Cerebellar cortex (tissue), 1 donor: Measurements from ENCODE around the gene CYTH4.

ENCODE experiments used
- DNase-seq: peaks from one replicate; pipeline ENCODE4 v3.0.0-alpha.2; 2015; ENCODE audit warnings: low spot score

Gene CYTH4

DNA sequence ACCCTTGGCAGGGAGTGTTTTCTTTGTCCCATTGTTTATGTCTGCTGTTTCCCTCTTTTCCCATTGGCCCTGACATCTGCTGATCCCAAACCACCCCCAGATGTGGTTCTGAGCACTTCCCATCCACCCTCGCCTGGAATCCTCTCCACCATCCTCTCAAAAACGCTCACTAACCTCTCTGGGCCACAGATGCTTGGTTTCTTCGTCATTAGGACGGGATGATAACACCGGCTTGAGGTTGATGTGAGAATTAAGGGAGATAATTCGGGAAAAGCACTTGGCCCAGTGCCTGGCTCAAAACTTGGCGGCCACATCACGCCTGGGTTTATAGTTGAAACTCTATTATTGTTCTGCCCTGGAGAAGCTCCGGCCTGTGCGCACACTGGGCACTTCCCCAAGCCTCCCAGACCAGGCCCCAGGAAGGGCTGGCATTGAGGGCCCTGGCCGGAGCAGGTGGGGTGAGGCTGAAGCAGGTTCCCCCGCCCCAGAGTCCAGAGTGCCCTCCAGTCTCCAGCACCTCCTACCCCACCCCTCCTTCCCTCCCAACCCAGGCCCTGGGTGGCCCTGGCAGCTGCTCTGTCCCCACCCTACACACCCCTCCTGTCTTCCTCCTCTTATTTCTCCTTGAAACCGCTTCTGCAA is 63.7 kb downstream of the CYTH4 start:
- DNase-seq = no peak

DNA sequence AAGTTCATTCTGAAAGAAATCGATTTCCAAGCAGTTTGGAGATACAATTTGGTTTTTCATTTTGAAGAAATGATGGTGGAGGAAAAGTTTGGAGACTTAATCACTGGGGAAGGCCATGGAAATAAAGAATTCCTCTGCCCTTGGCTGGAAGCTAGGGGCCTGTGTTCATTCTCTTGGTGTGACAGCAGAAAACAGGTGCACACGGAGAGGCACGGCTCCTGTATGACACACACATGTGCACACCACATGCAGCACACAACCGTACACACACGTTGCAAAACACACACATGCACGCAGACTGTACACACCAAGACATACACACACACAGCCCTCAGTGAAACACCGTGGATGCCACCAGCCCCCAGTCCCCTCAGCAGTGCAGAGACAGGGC is 64.2 kb downstream of the CYTH4 start:
- DNase-seq = no peak

DNA sequence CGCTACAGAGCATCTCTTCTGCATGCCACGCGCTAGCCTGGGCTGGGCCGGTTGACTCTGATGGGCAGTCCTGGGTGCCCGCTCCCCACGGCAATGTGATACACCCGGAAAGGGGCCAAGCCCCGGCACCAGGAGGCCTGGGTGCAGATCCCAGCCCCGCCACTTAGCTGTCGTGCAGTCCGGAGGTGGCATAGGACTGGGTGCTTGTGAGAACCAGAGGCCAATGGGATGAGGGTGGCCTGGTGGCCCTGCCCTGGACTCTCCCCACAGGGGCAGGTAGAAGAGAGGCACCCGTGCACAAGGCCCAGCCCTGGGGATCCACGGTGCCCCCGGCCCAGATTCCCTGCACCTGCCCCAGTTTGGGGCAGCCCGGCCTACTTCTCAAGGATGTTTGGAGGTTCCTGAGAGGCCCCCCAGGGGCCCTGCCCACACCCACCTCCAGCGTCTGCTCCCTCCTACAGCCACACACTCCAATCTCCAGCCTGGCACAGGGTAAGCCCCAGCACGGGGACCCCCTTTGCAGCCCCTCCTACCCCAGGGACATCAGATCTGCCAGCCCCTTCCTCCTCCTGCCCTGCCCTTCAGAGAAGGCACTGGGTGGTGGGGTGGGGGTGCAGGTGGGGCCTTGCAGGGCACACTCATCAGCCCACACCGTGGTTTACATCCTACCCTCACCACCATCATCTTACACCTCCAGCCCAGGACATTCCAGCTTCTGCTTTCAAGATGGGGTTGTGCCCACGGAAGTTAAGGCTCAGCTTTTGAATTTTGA is 66.9 kb downstream of the CYTH4 start:
- DNase-seq = no peak

DNA sequence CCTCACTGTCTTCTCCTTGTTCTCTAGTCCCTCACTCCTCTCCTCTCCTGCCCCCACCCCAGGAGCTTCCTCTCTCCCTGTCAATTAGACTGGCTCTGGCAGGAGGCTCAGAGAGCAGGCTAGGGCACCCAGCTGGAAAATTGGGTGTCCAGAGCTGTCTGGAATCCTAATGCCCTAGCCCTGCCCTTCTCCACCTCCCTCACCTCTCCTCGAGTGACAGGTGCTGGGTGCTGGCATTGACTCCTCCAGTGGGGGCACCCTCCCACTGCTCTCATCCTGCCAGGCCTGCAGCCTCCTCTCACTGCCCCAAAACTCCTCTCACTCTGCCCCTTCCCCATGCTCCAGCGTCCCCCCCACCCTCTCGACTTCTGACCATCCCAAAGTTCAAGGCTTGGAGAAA is 68.9 kb downstream of the CYTH4 start:
- no peak for DNase-seq

DNA sequence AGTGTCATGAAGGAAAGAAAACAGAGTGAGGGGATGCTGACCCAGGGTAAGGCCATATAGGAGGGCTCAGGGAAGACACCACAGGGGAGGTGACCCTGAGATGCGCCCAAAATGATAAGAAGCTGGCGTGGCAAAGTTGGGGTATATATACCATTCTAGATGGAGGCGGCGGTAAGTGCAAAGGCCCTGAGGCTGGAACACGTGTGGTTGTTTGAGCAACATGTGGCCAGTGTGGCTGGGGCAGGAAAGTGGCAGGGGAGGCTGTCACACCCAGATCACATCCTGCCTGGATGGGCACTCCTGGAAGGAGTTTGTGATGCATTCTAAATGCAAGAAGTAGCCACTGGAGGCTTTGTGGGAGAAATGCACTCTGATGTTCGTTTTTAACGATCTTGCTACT is 70.2 kb downstream of the CYTH4 start:
- no peak for DNase-seq

DNA sequence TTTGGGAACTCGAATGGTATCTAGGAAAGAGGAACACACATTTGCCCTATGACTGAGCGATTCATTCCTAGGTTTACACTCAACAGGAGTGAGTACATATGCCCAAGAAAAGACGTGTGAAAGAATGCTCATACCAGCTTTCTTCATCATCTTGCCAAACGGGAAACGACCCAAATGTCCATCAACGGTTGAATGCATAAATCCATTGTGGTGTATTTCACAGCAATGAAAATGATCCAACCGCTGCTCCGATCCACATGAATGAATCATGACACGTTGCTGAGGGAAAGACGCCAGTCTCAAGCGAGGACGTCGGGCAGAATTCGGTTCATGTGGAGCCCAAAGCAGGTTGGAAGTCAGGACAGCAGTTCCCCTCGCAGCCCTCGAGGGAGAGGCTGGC is 71.5 kb downstream of the CYTH4 start:
- no peak for DNase-seq

DNA sequence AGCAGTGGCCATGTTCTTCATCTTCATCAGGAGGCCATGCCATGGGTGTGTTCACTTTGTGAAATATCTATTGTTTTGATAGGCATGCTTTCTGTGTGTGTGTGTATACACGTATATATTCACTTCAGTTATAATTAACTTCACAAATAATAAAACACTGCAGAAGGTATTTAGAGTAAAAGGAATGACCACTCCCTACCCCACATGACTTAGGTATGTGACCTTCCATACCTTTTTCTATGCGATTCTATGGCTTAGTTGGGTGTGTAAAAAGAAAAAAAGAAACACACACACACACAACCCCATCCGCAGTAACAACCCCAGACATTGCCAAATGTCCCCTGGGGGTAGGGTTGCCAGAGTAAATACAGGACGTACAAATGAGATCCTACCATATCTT is 72.0 kb downstream of the CYTH4 start:
- DNase-seq = no peak

DNA sequence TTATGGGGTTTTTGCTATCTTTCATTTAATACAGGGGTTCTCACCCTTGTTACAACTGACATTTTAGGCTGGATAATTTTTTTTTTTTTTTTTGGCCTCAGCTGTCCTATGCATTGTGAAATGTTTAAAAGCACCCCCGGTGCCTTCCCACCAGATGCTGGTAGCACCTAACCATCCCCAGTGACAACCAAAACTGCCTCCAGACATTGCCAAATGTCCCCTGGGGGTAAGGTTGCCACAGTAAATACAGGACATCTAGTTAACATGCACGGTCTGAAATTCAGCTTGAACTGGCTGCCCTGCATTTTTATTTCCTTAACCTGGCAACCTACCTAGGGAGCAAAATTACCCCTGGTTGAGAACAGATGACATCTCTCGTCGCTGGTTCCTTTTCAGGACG is 72.4 kb downstream of the CYTH4 start:
- DNase-seq = no peak

DNA sequence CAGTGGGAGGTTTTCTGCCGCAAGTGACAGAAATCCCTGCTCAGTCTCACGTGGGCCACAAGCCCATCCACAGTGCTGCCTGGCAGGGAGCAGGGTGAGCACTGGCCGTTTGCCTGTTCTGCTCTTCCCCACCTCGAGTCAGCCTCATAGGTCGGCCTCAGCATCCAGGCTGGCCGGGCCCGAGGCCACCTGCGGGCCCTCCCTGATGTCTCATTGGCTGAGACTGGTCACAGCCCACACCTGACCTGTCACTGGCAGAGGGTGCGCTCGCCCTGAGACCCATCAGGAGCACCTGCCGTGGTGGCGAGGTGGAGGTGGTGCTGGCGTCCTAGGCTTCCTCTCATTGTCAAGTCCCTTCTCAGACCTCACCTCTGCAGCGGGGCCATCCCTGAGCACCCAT is 72.9 kb downstream of the CYTH4 start:
- DNase-seq = no peak

DNA sequence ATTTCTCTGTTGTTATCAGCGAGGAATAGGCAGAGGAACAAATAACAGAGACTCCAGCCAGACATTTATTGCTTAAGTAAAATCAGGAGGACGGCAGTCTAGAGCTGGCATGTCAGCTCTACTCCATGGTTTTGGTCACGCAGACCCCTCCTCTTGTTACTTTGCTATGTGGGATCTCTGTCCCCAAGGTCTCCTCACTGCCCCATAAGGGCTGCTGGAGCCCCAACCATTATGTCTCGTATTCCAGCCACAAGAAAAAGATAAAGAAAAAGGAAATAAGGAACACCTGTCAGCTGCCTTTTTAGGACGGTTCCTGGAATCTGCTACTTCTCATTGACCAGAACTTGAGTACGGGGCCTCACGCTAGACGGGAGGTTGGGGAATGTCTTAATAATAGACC is 74.6 kb downstream of the CYTH4 start:
- DNase-seq = no peak

DNA sequence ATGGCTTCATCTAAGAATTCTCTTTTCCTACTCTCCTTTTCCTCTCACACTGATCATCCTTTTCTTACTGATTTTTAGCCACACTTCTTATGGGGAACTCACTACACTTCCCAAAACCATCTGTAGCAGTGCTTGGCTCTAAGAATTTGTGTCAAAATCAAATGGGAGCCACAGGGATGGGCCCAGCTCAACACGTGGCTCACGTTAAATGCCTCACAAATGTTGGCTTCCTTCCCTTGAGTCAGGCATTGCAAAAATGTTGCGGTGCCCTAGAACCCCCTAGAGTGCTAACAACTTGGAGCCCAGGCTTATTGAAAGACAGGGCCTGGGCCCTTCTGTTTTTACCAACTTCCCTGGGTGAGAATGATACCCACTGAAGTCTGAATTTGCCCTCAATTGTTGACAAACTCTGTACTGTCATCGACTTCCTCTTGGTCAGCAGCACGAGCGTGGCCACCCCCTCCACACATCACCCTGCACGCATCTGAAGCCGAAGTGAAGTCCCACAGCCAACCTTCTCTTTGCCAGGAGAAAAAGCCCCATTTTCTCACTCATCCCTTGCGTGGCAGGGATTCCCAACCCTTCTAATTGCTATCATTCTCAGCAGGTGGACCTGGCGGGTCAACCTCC is 75.3 kb downstream of the CYTH4 start:
- DNase-seq = no peak

DNA sequence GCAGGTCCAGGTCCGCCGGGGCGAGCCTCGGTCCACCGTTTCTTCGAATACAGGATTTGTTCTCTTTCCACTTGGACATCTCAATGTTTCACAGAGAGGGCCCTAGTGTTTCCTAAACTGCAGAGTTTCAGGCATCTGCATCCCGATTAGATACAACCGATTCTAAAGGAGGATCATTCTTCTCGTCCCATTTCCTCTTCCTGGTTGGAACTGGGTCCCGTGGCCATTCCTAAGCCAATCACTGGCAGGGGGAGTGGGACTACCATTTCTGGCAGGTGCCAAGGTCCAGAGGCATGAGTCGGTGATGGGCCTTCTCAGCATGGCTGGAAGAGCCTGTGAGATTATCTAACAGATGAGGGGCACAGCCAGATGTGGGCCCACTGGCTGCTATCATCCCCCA is 76.1 kb downstream of the CYTH4 start:
- no peak for DNase-seq

DNA sequence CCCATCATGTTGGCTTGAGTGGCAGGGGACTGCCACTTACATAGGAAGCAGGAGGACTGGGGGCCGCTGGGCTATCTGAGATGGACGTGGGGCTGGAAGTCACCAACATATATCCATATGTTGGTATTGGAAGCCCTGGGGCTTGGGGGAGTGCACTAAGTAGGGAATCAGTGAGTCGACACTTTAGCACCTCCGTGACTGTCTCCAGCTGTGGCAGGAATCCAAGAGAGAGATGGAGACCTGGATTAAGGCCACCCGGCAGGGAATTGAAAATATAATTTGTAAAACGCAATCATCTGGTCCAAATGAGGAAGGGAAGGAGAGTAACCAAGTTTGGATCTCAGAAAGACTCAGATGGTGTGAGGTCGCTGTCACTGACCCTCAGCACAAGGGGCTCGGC is 76.6 kb downstream of the CYTH4 start:
- DNase-seq = no peak

DNA sequence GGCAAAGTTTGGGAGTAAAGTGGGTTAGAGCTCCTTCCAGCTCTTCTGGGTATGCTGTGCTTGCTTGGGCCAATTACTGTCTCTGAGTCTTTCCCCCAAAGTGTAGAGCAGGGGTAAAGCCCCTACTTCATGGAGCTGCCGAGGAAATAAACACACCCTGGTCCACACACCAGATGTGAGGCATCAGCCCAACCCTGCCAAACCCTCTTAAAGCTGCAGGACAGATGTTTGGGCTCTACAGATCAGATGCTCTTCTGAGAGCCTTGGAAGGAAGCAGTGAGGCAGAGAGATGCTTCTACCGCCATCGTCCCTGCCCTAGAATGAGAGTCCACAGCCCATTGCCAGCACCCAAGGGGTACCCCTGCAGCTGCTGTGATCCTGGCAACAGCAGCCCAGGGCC is 80.3 kb downstream of the CYTH4 start:
- no peak for DNase-seq

DNA sequence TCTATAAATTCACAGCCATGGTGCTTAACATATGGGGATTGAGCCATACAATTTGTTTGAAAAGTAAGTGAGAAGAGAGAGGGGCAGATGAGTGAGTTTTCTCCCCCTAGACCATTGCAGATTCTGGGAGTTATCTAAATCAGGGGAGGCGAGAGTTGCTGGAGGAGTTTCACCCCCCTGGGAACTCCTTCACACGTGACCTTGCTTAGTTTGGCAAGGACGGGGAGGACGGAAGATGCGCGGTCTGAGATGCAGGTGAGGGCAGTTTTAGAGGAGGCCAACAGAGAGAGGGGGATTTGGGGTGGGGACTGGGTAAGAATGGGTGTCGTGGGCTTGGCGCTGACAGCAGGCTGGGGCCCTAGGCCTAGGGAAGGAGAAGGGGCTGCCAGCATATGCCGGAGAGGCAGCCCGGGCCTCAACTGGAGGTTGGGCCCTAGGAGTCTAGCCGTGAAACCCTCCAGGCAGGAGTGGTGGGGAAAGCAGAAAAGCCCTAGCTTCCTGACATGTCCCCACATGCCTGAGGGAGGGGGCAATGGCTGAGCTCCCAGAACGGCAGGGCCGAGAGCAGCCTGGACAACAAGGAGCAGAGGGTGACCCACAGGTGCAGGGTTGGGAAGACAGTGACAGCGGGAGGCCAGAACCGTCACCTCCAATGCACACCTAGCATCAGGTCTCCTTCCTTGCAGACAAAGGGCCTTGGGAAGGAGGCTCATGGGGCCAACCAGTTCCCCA is 81.1 kb downstream of the CYTH4 start:
- no peak for DNase-seq
